NT2/D1 (cell line): ENCODE measurements around the gene GABRA5.
"Not testable (repeated sequence)": the region's sequence is repeated elsewhere in the genome, so short reads cannot be mapped to it uniquely, and the experiment has no call there.

Experiments used
- DNase-seq: peaks from one replicate; pipeline ENCODE4 v3.0.0-alpha.2; 2011; ENCODE audit warnings: low read depth, low spot score
- H3K27me3 ChIP-seq: 2 replicates; pipeline ENCODE4 v1.6.0; 2011; ENCODE audit warnings: mild to moderate bottlenecking; ENCODE audit not compliant: insufficient read length, insufficient read depth
- H3K36me3 ChIP-seq: 2 replicates; pipeline ENCODE4 v1.6.1; 2011; ENCODE audit warnings: mild to moderate bottlenecking, low read length, mixed read lengths; ENCODE audit not compliant: insufficient read depth, insufficient read length
- H3K4me1 ChIP-seq: 2 replicates; pipeline ENCODE4 v1.5.1; 2011; ENCODE audit not compliant: insufficient read depth, insufficient read length
- H3K4me3 ChIP-seq: 2 replicates; pipeline ENCODE4 v1.5.1; 2011; ENCODE audit warnings: low read depth; ENCODE audit not compliant: insufficient read length
- H3K9ac ChIP-seq: 2 replicates; pipeline ENCODE4 v1.6.0; 2011; ENCODE audit warnings: low read depth; ENCODE audit not compliant: insufficient read length
- H3K9me3 ChIP-seq: 2 replicates; pipeline ENCODE4 v1.5.1; 2011; ENCODE audit warnings: mild to moderate bottlenecking, low read length; ENCODE audit not compliant: insufficient read depth
- SUZ12 ChIP-seq: IDR thresholded peaks from 2 replicates; pipeline ENCODE4 v1.6.1; 2011; ENCODE audit not compliant: insufficient read length, insufficient read depth; ENCODE audit errors: extremely low read depth
- YY1 ChIP-seq: IDR thresholded peaks from 2 replicates; pipeline ENCODE4 v1.6.1; 2011; ENCODE audit not compliant: insufficient read length, insufficient read depth
- ZNF274 ChIP-seq: IDR thresholded peaks from 2 replicates; pipeline ENCODE4 v1.6.1; 2011; ENCODE audit warnings: mild to moderate bottlenecking, low read depth, low read length

GABRA5 gene

DNA sequence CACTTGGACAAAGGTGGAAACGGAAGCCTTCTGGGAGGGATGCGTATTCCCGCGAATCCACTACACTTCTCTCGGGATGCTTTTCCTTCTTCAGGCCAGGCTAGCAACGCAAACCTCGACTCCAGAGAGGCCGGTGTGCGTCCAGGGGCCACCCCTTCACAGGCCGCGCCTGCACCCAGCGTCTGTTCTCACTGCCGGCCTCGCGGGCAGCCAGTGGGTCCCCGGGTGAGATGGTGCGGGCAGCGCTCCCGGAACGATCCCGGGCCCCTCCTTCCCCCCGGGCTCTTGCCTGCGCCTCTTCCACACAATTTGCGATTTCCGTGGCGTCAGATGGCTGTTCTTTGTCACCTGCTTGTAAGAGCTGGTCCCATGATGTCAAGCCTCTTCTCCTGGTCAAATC lies 27.3 kb downstream of the GABRA5 start:
- no peak for DNase-seq
- Histone ChIP-seq H3K9me3 (peaks cover 5% of the 10 kb centered on the region; the same call in 1 of the 2 replicates), H3K9ac (no peak overlapping the region), H3K36me3 (peaks cover 13% of the 10 kb centered on the region), H3K4me1 (no peaks in the 10 kb centered on the region), H3K27me3 (no peaks in the 10 kb centered on the region), H3K4me3 (no peak overlapping the region)
- TF ChIP-seq ZNF274 (no peak), YY1 (no peak)

DNA sequence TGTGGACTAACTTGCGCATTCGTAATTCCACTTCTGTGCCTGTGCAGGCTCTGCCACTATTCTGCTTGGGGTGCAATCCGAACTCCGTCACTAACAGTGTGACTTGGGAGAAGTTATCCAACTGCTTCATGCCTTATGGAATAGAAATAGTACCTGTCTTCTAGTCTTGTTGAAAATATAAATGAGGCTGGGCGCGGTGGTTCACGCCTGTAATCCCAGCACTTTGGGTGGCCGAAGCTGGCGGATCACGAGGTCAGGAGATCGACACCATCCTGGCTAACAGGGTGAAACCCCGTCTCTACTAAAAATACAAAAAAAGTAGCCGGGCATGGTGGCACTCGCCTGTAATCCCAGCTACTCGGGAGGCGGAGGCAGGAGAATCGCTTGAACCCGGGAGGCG lies 28.5 kb downstream of the GABRA5 start:
- not testable (repeated sequence) for DNase-seq, H3K4me3 ChIP-seq, H3K27me3 ChIP-seq, H3K9ac ChIP-seq, H3K4me1 ChIP-seq
- Histone ChIP-seq H3K36me3 (peaks cover 12% of the 10 kb centered on the region), H3K9me3 (peaks cover 12% of the 10 kb centered on the region; the same call in 1 of the 2 replicates)

DNA sequence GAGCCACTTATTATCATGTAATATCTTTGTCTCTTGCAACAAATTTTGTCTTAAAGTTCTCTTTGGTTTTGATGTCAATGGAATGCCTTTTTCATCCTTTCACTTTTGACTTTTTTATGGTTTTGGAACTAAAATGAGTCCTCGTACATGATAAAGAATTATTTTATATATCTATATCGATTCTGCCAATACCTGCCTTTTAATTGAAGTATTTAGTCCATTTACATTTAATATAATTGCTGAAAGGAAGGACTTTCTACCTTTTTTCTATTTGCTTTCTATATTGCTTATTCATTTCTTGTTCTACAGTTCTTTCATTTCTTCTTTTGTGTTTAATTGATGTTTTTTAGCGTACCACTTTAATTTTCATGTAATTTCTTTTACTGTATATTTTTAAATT lies 32.8 kb downstream of the GABRA5 start:
- Histone ChIP-seq H3K27me3 (no peaks in the 10 kb centered on the region), H3K9ac (no peak overlapping the region), H3K9me3 (peaks cover 16% of the 10 kb centered on the region), H3K36me3 (peaks cover 4% of the 10 kb centered on the region), H3K4me1 (no peaks in the 10 kb centered on the region), H3K4me3 (no peak overlapping the region)
- no peak for DNase-seq
- no peak for TF ChIP-seq ZNF274
- no peak for TF ChIP-seq SUZ12
- no peak for TF ChIP-seq YY1

DNA sequence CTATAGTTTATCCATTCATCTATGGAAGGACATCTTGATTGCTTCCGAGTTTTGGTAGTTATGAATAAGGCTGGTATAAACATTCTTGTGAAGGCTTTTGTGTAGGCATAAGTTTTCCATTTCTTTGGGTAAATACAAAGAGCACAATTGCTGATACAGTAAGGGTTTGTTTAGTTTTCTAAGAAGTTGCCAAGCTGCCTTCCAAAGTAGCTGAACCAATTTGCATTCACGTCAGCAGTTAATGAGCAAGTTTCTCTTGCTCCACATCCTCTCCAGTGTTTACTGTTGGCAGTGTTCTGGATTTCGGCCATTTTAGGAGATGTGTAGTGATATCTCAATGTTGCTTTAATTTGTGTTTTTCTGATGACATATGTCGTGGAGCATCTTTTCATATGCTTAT lies 34.2 kb downstream of the GABRA5 start:
- TF ChIP-seq SUZ12 = no peak
- TF ChIP-seq ZNF274 = no peak
- TF ChIP-seq YY1 = no peak
- Histone ChIP-seq H3K9me3 (peaks cover 29% of the 10 kb centered on the region), H3K9ac (no peak overlapping the region), H3K36me3 (peaks cover 4% of the 10 kb centered on the region), H3K4me1 (no peaks in the 10 kb centered on the region), H3K27me3 (no peaks in the 10 kb centered on the region), H3K4me3 (no peak overlapping the region)
- DNase-seq = no peak

DNA sequence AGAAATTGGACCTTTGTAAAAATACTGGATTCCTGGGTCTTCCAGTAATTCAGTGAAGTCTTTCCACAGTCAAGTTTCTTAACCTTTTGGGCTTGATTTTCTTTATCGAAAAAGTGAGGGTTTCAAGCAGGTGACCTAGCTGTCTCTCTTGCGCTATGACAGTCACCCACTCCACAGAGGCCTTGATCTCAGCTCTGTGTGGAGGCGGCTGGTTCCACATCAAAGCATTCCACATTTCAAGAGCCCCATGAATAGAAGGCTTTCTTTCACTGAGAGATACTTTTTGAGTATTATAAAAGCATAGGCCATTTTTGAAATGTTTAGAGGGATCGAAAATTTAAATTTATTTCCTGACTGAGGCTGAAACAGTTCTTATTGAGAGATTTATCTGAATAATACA lies 43.9 kb downstream of the GABRA5 start:
- no peak overlapping the region for H3K4me3 ChIP-seq
- no peak for DNase-seq
- no peaks in the 10 kb centered on the region for H3K4me1 ChIP-seq
- no peak for TF ChIP-seq SUZ12
- TF ChIP-seq ZNF274 = no peak
- TF ChIP-seq YY1 = no peak
- H3K9me3 ChIP-seq = peaks cover 4% of the 10 kb centered on the region; the same call in 1 of the 2 replicates
- no peaks in the 10 kb centered on the region for H3K27me3 ChIP-seq
- H3K36me3 ChIP-seq = peaks cover 7% of the 10 kb centered on the region
- H3K9ac ChIP-seq = no peak overlapping the region

DNA sequence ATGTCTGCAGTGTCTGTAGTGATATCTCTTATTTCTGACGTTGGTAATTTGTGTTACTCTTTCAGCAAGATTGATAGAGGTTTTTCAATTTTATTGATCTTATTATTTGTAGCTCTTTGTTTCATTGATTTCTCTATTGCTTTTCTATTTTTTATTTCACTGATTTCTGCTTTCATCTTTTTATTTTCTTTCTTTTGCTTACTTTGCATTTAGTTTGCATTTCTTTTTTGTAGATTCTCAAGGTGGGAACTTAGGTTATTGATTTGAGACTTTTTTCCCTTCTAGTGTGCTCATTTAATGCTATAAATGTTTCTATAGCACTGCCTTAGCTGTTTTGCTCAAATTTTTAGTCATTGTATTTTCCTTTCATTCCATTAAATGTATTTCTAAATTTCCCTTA lies 54.6 kb downstream of the GABRA5 start:
- no peak overlapping the region for H3K4me3 ChIP-seq
- no peak for TF ChIP-seq SUZ12
- TF ChIP-seq ZNF274 = no peak
- TF ChIP-seq YY1 = no peak

DNA sequence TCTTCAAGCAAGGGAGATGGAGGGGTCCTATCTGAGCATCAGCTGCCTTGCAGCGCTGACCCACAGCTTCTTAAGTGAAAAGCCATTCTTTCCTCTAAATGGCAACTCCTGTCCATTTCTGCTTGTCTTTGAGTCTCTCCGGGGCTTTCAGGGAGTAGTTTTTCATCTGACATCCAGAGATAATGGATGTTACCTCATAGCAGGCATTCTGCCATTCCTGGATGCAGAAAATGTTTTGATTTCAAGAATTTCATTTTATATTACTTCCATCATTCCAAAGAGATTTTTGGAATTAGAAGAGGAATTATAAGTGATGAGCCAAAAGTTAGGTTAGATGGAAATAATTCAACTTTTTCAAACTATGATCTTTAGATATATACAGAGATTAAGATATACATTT lies 59.2 kb downstream of the GABRA5 start:
- no peak overlapping the region for H3K4me3 ChIP-seq
- H3K9me3 ChIP-seq = no peaks in the 10 kb centered on the region
- no peak for TF ChIP-seq YY1
- no peak for TF ChIP-seq SUZ12
- TF ChIP-seq ZNF274 = no peak
- H3K36me3 ChIP-seq = no peaks in the 10 kb centered on the region
- DNase-seq = no peak
- no peaks in the 10 kb centered on the region for H3K4me1 ChIP-seq
- no peaks in the 10 kb centered on the region for H3K27me3 ChIP-seq
- H3K9ac ChIP-seq = no peak overlapping the region

More for the DNA sequence above, 54.6 kb downstream of the GABRA5 start:
- Histone ChIP-seq H3K27me3 (no peaks in the 10 kb centered on the region), H3K4me1 (no peaks in the 10 kb centered on the region), H3K36me3 (peaks cover 2% of the 10 kb centered on the region), H3K9ac (no peak overlapping the region), H3K9me3 (no peaks in the 10 kb centered on the region)
- DNase-seq = no peak

DNA sequence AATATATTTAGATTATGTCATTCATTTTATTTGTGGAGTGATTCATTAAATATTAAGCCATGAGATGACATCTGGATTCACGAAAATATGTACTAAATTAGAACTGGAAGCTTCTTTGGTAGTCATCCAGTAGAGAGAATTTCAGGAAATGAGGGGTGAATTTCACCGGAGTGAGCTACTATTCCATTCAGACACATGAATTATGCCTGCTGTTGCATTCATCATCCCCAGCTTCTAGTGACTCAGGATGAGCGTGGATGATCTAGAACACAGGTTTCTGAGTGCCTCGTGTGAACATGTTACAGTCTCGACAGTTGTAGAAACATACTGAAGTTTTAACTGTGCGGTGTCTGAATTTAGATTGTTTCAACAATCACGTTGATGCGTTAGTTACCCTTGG lies 61.2 kb downstream of the GABRA5 start:
- no peak for DNase-seq
- no peaks in the 10 kb centered on the region for H3K27me3 ChIP-seq
- no peaks in the 10 kb centered on the region for H3K9me3 ChIP-seq
- H3K9ac ChIP-seq = no peak overlapping the region
- no peak overlapping the region for H3K4me3 ChIP-seq
- no peaks in the 10 kb centered on the region for H3K36me3 ChIP-seq
- TF ChIP-seq ZNF274 (no peak), SUZ12 (no peak), YY1 (no peak)
- H3K4me1 ChIP-seq = no peaks in the 10 kb centered on the region
